IMR-90 (cell line): ENCODE measurements around the gene KCNC2. TPM values are rescaled to one million over a fixed set of nuclear protein-coding genes. Genes with fewer than 3 reads are reported as not detected.

ENCODE experiments used
- ATAC-seq: fragments of 200-7000 bp; cut with Tn5 transposase; 2 replicates; pipeline ENCODE4 v1.9.1; 2020; ENCODE audit warnings: low read depth, mild to moderate bottlenecking, moderate library complexity
- BruUV-seq: library from RNA; stranded (reverse); fragments of 400-500 nt; replicated peaks from 2 replicates; lab custom pipeline; 2021; lab: Mats Ljungman, UMichigan
- CTCF ChIA-PET: fragments of 300-600 bp; formaldehyde crosslinking; extraction: SDS; loops from one replicate; lab custom pipeline; 2021; ENCODE audit warnings: antibody characterized with exemption; lab: Yijun Ruan, JAX
- POLR2A ChIA-PET: fragments of 300-600 bp; sonication (Branson Sonifier 250); formaldehyde crosslinking; loops from one replicate; lab custom pipeline; 2022; ENCODE audit warnings: antibody characterized with exemption; ENCODE audit not compliant: unreplicated experiment; lab: Charles Lee
- DNase-seq: peaks from one replicate; pipeline ENCODE4 v3.0.0; 2013
- H2AFZ ChIP-seq: replicated peaks from 2 replicates; pipeline ENCODE3; 2013; ENCODE audit warnings: low read length, mild to moderate bottlenecking; ENCODE audit not compliant: poor library complexity
- H2AK5ac ChIP-seq: 2 replicates; pipeline ENCODE4 v1.6.1; 2013; ENCODE audit warnings: low read depth, low read length, inconsistent platforms
- H2AK9ac ChIP-seq: replicated peaks from 2 replicates; pipeline ENCODE3; 2013; ENCODE audit warnings: mild to moderate bottlenecking, low read depth, low read length, moderate library complexity; ENCODE audit not compliant: poor library complexity
- H2BK120ac ChIP-seq: 2 replicates; pipeline ENCODE4 v1.6.1; 2013; ENCODE audit warnings: low read depth, low read length, inconsistent platforms
- H2BK15ac ChIP-seq: 3 replicates; pipeline ENCODE4 v1.6.1; 2013; ENCODE audit warnings: low read depth, low read length, inconsistent platforms
- H2BK20ac ChIP-seq: 2 replicates; pipeline ENCODE4 v1.6.1; 2013; ENCODE audit warnings: low read depth, mild to moderate bottlenecking, inconsistent platforms, low read length, moderate library complexity
- H2BK5ac ChIP-seq: 2 replicates; pipeline ENCODE4 v1.6.1; 2013; ENCODE audit warnings: mild to moderate bottlenecking, low read depth, low read length, inconsistent platforms; ENCODE audit not compliant: poor library complexity, severe bottlenecking
- H3K14ac ChIP-seq: replicated peaks from 2 replicates; pipeline ENCODE4 v1.6.1; 2013; ENCODE audit warnings: low read depth, low read length, inconsistent platforms
- H3K18ac ChIP-seq: 2 replicates; pipeline ENCODE4 v1.6.1; 2013; ENCODE audit warnings: low read depth, low read length, control low read depth
- H3K23ac ChIP-seq: 2 replicates; pipeline ENCODE4 v1.6.1; 2013; ENCODE audit warnings: low read depth, low read length, inconsistent platforms
- H3K27ac ChIP-seq: 2 replicates; pipeline ENCODE4 v1.5.1; 2013; ENCODE audit warnings: mild to moderate bottlenecking, control low read depth, low read length; ENCODE audit not compliant: insufficient read depth
- H3K27me3 ChIP-seq: 2 replicates; pipeline ENCODE4 v1.6.1; 2013; ENCODE audit warnings: low read length; ENCODE audit not compliant: control insufficient read depth, insufficient read depth
- H3K36me3 ChIP-seq: 2 replicates; pipeline ENCODE4 v1.6.1; 2013; ENCODE audit warnings: low read length, mixed read lengths; ENCODE audit not compliant: control insufficient read depth, insufficient read depth
- H3K4ac ChIP-seq: 2 replicates; pipeline ENCODE4 v1.6.1; 2013; ENCODE audit warnings: low read depth, low read length, inconsistent platforms
- H3K4me1 ChIP-seq: 2 replicates; pipeline ENCODE4 v1.6.1; 2013; ENCODE audit warnings: low read length, mixed read lengths; ENCODE audit not compliant: control insufficient read depth, insufficient read depth
- H3K4me2 ChIP-seq: 2 replicates; pipeline ENCODE4 v1.6.1; 2013; ENCODE audit warnings: low read depth, mild to moderate bottlenecking, control low read depth, low read length, moderate library complexity
- H3K4me3 ChIP-seq: 2 replicates; pipeline ENCODE4 v1.5.1; 2013; ENCODE audit warnings: low read depth, mild to moderate bottlenecking, control low read depth, low read length, moderate library complexity; ENCODE audit not compliant: insufficient read depth
- H3K56ac ChIP-seq: 2 replicates; pipeline ENCODE4 v1.6.1; 2013; ENCODE audit warnings: low read length, inconsistent platforms; ENCODE audit not compliant: insufficient read depth; ENCODE audit errors: extremely low read depth
- H3K79me1 ChIP-seq, 2 experiments: 2 replicates each; pipeline ENCODE4 v1.6.1; 2013; ENCODE audit warnings: low read length in 2 of 2, inconsistent platforms in 1 of 2, low read depth in 1 of 2
- H3K9ac ChIP-seq: 2 replicates; pipeline ENCODE4 v1.6.1; 2013; ENCODE audit warnings: low read depth, low read length, control low read depth
- H3K9me1 ChIP-seq: 2 replicates; pipeline ENCODE4 v1.6.1; 2013; ENCODE audit warnings: low read length, inconsistent platforms; ENCODE audit not compliant: insufficient read depth
- H3K9me3 ChIP-seq: 2 replicates; pipeline ENCODE4 v1.6.1; 2013; ENCODE audit warnings: low read length; ENCODE audit not compliant: control insufficient read depth, insufficient read depth
- H4K20me1 ChIP-seq: 2 replicates; pipeline ENCODE4 v1.6.1; 2013; ENCODE audit warnings: low read length, inconsistent platforms; ENCODE audit not compliant: insufficient read depth
- H4K5ac ChIP-seq: 2 replicates; pipeline ENCODE4 v1.6.1; 2013; ENCODE audit warnings: mild to moderate bottlenecking, low read depth, low read length, control low read depth
- H4K8ac ChIP-seq, 2 experiments: 2 replicates each; pipeline ENCODE4 v1.6.1; 2013; ENCODE audit warnings: low read depth in 2 of 2, low read length in 2 of 2, control low read depth in 1 of 2, inconsistent platforms in 1 of 2
- H4K91ac ChIP-seq: 2 replicates; pipeline ENCODE4 v1.6.1; 2013; ENCODE audit warnings: low read depth, low read length, inconsistent platforms; ENCODE audit not compliant: insufficient read depth
- ELK1 ChIP-seq: fragments of 150-350 bp; IDR thresholded peaks from 2 replicates; pipeline ENCODE4 v1.6.1; 2016; ENCODE audit warnings: low read depth, mild to moderate bottlenecking, low read length, moderate library complexity, borderline replicate concordance
- MAFK ChIP-seq: IDR thresholded peaks from 2 replicates; pipeline ENCODE4 v1.6.1; 2012; ENCODE audit warnings: low read depth, low read length, improper control_type of control experiment
- WGBS, 2 experiments: methylation state at CpG; one replicate each; pipeline versions ENCODE4 v1.1.5 to v1.1.7; 2013; ENCODE audit warnings: missing lambda C conversion rate in 2 of 2; ENCODE audit not compliant: insufficient read length in 1 of 2; ENCODE audit errors: extremely low coverage in 2 of 2; 5-methylcytosine and 5-hydroxymethylcytosine counted together
- dilution Hi-C: fragments of 300-500 bp; cut with HindIII; formaldehyde crosslinking; loops from one replicate; pipeline ENCODE4 v1.14.3; 2018; ENCODE audit warnings: low sequenced_read_pairs; ENCODE audit not compliant: unreplicated experiment
- in situ Hi-C: fragments of 300-500 bp; cut with MboI; formaldehyde crosslinking; loops from 3 replicates; pipeline ENCODE4 v1.14.3; 2019; ENCODE audit warnings: low sequenced_read_pairs, inconsistent platforms, mixed read lengths
- intact Hi-C: fragments of 100-400 bp; cut with micrococcal nuclease; formaldehyde crosslinking; loops from 2 replicates; pipeline ENCODE4 v1.10.0; 2022
- polyA plus RNA-seq, 3 experiments: library from polyadenylated mRNA; depleted of rRNA; stranded (reverse); fragments of >200 nt; gene quantifications; 2 replicates each; pipeline ENCODE4 v1.2.3, GENCODE V29; 2012; ENCODE audit warnings: low replicate concordance in 1 of 3
- total RNA-seq: library from RNA; depleted of rRNA; stranded (reverse); fragments of >200 nt; gene quantifications from 2 replicates; pipeline ENCODE4 v1.2.3, GENCODE V29; 2012

Gene KCNC2
- total and polyA plus RNA-seq, 2 of the 4 experiments (the other 2 are of a cell fraction) = not detected

GRCh38 chr12:75047885-75048525 lies 161.6 kb downstream of the KCNC2 start:
- H3K9me3 ChIP-seq = no peaks in the 10 kb centered on the region
- no peak overlapping the region for H3K27ac ChIP-seq
- H2AFZ ChIP-seq = no peak overlapping the region
- no peak overlapping the region for H2AK5ac ChIP-seq
- H4K8ac ChIP-seq = no peak overlapping the region
- no peak overlapping the region for H3K4me2 ChIP-seq
- ChIA-PET CTCF (no interaction called here), POLR2A (no interaction called here)
- H2BK120ac ChIP-seq = no peak overlapping the region
- H4K91ac ChIP-seq = no peak overlapping the region
- dilution Hi-C loops = no loop called here
- H3K14ac ChIP-seq = no peak overlapping the region
- H3K4me3 ChIP-seq = no peak overlapping the region
- no peaks in the 10 kb centered on the region for H3K4me1 ChIP-seq
- H3K4ac ChIP-seq = no peak overlapping the region
- no peak overlapping the region for H4K5ac ChIP-seq
- no peak overlapping the region for H3K9ac ChIP-seq
- no peaks in the 10 kb centered on the region for H4K20me1 ChIP-seq
- H3K36me3 ChIP-seq = no peaks in the 10 kb centered on the region
- TF ChIP-seq ELK1 (no peak), MAFK (peak; percentile 17; the same call in 1 of the 2 replicates)
- H2BK5ac ChIP-seq = no peak overlapping the region
- WGBS, 2 experiments = no CpG with 5 or more reads among the region's 10 CpGs
- no peak overlapping the region for H3K18ac ChIP-seq
- H2BK15ac ChIP-seq = no peak overlapping the region
- intact Hi-C loops = no loop called here
- no peak overlapping the region for H3K23ac ChIP-seq
- no peak for ATAC-seq
- no peaks in the 10 kb centered on the region for H3K9me1 ChIP-seq
- no peak for DNase-seq
- no peak overlapping the region for H2AK9ac ChIP-seq
- H2BK20ac ChIP-seq = no peak overlapping the region
- no peaks in the 10 kb centered on the region for H3K79me1 ChIP-seq
- BruUV-seq = no TSS peak
- H3K27me3 ChIP-seq = no peaks in the 10 kb centered on the region
- in situ Hi-C loops = no loop called here
- no peak overlapping the region for H3K56ac ChIP-seq
